HFF-Myc (cell line): ENCODE data around the gene ANKRD12.

Experiments used
- DNase-seq: peaks from one replicate; pipeline ENCODE4 v3.0.0-alpha.2; 2011; ENCODE audit warnings: low read depth; ENCODE audit errors: extremely low read depth
- H3K4me3 ChIP-seq: replicated peaks from 2 replicates; pipeline ENCODE4 v1.5.1; 2011; ENCODE audit warnings: low read depth, mild to moderate bottlenecking, control low read depth, low read length
- TF ChIP-seq, protein P1 (sequence below): IDR thresholded peaks from 2 replicates; pipeline ENCODE4 v1.5.1; 2012; ENCODE audit warnings: mild to moderate bottlenecking, low read depth, low read length, control low read depth; ENCODE audit errors: missing control alignments

Gene ANKRD12

GRCh38 chr18:9140984-9141383, 4.4 kb downstream of the ANKRD12 start:
- no peak overlapping the region for H3K4me3 ChIP-seq

DNA sequence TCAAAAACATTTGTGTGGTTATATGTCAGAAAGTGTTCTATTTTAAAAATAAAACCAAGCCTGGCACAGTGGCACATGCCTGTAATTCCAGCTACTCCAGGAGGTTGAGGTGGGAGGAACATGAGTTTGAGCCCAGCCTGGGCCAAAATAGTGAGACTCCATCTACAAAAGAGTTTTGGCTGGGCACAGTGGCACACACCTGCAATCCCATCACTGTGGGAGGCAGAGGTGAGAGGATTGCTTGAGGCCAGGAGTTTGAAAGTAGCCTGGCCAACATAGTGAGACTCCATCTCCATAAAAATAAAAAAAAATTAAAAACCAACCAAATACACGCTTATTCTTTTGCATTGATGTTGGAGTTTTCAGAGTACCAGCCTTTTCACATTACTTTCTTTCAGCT, 9.6 kb downstream of the ANKRD12 start:
- no peak for DNase-seq
- TF ChIP-seq, protein P1, sequence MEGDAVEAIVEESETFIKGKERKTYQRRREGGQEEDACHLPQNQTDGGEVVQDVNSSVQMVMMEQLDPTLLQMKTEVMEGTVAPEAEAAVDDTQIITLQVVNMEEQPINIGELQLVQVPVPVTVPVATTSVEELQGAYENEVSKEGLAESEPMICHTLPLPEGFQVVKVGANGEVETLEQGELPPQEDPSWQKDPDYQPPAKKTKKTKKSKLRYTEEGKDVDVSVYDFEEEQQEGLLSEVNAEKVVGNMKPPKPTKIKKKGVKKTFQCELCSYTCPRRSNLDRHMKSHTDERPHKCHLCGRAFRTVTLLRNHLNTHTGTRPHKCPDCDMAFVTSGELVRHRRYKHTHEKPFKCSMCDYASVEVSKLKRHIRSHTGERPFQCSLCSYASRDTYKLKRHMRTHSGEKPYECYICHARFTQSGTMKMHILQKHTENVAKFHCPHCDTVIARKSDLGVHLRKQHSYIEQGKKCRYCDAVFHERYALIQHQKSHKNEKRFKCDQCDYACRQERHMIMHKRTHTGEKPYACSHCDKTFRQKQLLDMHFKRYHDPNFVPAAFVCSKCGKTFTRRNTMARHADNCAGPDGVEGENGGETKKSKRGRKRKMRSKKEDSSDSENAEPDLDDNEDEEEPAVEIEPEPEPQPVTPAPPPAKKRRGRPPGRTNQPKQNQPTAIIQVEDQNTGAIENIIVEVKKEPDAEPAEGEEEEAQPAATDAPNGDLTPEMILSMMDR, result no peak
- H3K4me3 ChIP-seq, result no peak overlapping the region

More at GRCh38 chr18:9140984-9141383, 4.4 kb downstream of the ANKRD12 start:
- TF ChIP-seq, protein P1, result no peak
- no peak for DNase-seq

GRCh38 chr18:9147440-9148202, 11.0 kb downstream of the ANKRD12 start:
- peak; percentile 43 for DNase-seq
- TF ChIP-seq, protein P1, result peak; percentile 74
- no peak overlapping the region for H3K4me3 ChIP-seq

DNA sequence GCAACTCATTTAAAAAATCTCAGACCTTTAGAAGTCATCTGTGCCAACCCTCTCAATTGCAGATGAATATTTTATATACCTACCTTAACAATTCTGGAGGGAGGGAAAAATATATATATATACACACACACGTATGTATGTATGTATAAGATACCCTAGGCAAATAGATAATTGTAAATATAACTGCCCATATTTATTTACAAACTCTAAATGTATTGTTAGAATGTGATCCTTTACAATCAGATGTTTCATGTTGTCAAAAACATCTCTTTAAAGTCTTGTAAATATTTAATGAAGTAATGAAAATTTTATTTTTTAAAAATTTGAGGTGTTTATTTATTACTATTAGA, 11.6 kb downstream of the ANKRD12 start:
- TF ChIP-seq, protein P1, result no peak
- DNase-seq, result no peak
- H3K4me3 ChIP-seq, result no peak overlapping the region

DNA sequence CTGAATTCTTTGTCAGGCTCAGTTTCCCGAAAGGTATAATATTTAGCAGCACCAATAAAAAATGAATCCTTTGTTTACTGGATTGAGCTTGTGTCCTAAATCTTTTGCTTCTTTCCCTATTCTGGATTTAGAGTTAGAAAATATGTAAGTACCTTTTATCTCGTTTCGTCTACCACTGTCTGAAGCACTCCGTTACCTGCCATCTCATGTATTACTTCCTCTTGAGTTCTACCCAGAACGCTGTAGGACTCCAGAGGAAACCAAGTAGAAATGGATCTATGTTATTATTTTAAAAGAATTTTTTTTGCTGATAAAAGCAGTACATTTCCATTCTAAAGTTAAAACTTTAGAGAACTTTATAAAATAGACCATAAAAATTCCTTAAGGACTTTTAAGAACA, 13.5 kb downstream of the ANKRD12 start:
- no peak overlapping the region for H3K4me3 ChIP-seq
- TF ChIP-seq, protein P1, result no peak
- DNase-seq, result no peak

GRCh38 chr18:9153256-9153655, 16.7 kb downstream of the ANKRD12 start:
- no peak overlapping the region for H3K4me3 ChIP-seq
- no peak for DNase-seq
- TF ChIP-seq, protein P1, result no peak
